GM18861 (cell line): ENCODE measurements around the gene ARHGAP8.
"Not testable (repeated sequence)": the region's sequence is repeated elsewhere in the genome, so short reads cannot be mapped to it uniquely, and the experiment has no call there.

Experiments used
- ATAC-seq: cut with Tn5 transposase; IDR thresholded peaks from one replicate; pipeline ENCODE4 v1.9.1; 2021; ENCODE audit not compliant: unreplicated experiment

The ARHGAP8 gene

GRCh38 chr22:44884968-44885805 lies 132.8 kb downstream of the ARHGAP8 start:
- ATAC-seq = no peak

- no peak for ATAC-seq
Observed at GRCh38 chr22:44885806-44886360, 133.5 kb downstream of the ARHGAP8 start.

DNA sequence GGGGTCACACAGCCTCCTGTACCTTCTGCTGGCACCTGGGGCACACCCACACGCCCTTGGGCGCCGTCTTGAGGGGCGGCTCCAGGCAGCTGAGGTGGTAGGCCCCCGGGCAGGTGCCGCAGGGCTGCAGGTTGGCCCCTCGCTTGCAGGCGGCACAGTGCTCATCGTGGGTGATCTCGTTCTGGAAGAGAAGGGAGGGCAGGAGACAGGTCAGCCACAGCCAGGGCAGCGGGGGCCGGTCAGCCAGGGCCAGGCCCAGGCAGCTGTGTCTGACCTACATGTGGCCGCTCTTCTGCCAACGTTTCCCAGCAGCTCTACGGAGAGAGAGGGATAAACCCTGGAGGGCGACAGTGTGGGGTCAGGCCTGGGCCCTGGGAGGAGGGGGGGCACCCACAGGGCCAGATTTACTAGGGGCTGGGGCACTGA lies 135.6 kb downstream of the ARHGAP8 start:
- no peak for ATAC-seq

- no peak for ATAC-seq
Observed at GRCh38 chr22:44888491-44889254, 136.3 kb downstream of the ARHGAP8 start.

DNA sequence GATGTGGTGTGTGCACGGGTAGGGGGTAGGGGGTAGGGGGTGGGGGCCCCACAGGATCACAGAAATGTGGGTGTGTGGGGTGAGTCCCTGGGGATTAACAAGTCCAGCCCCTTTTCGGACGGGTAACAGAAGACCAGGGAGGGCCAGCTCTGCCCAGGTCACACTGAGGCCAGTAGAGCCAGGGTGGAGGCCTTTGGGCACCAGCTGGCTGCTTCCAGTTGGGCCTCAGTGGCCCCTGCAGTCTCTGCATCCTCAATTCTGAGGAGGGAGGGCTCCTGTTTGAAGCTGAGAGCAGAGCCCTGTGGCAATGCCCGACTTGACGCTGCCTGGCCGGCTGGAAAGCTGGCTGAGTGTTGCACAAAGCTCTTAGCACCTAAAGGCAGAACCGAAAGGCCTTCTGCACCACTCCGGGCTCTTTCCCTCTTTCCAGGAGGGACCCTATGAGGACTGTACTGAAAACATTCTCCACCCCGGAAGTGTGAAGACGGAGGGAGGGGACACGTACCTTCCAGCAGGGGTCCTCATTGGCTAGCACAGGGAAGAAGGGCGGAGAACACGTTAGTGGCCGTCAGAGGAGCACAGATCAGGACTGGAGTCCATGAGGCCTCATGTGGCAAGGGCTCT lies 137.0 kb downstream of the ARHGAP8 start:
- no peak for ATAC-seq

GRCh38 chr22:44890416-44891292 lies 138.3 kb downstream of the ARHGAP8 start:
- no peak for ATAC-seq

DNA sequence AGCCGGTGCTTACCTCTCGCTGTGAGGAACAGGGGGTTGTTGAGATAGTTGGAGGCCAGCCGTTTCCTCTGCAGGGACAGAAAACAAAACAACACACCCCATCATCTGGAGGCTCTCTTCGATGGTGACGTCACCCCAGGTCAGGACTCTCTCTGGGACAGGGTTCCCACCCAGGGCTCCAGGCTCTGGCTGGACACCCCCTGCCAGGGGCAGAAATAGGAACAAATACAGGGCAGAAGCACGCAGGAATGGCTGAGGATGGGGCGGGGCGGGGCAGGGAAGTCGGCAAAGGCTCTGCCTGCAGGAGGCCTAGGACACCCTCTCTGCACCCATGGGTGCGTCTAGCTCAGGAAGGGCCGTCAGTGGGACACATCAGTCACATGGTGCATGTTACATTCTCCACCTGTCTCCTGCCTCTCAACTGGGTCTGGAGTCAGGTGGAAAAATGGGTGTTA lies 138.9 kb downstream of the ARHGAP8 start:
- ATAC-seq = no peak

GRCh38 chr22:44891791-44892190 lies 139.4 kb downstream of the ARHGAP8 start:
- no peak for ATAC-seq

DNA sequence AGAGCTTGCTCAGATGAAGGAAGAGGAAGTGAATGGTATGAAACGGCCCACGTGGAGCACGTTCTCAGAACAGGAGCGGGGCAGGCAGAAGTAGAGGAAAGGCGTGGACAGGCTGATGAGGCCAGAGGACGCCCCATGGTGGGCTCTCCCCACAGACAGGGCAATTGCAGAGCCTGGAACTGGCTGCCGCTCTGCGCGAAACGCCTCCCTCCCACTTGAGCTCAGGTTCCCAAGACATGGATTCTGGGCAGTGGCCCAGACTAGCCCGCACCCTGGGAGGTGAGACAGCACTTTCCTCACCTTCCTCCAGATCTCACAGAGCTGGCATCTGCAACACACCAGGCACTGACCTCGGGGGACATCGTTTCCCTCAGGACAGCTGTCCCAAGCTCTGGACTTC lies 139.9 kb downstream of the ARHGAP8 start:
- ATAC-seq = no peak

DNA sequence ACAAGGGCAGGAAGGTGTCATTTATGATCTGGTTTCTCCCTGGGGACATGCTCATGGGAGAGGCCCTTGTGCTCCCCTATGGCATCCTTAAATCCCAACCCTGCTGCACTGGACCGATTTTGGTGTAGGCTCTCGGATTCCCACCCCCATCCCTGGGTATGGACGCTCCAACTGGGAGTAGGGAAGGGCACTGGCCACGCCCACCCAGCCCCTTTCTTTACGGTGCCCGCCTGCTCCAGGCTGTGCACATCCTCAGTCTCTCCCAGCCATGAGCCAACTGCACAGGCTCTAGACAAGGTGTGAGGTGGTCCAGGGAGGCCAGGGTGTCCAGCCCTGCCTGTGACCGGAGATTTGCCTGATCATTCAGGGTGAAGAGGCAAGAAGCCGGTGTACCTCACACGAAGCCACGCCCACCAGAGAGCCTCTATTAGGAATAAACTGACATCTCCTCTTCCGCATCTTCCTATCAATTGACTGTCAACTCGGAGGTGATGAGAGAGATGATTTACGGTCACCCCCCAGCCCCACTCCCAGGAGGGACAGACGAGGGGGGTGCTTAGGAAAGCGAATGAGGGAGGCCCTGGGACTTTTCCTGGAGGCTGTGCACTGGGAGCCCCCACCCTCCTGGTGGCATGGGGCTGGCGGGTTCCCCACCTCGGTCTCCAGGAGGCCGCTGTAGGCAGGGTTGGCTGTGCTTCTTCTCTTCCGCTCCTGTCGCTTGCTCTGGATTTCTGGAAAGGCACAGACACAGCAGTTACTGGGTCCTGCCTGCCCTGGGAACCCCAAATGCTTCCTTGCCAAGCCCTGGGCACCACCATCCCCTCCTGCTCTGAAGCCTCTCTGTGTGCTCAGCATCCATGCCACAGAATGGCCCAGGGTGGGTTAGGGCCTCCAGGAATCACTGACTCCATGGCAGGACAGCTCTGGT lies 140.7 kb downstream of the ARHGAP8 start:
- ATAC-seq = no peak

GRCh38 chr22:44893731-44894080 lies 141.3 kb downstream of the ARHGAP8 start:
- ATAC-seq = no peak

- no peak for ATAC-seq
Observed at GRCh38 chr22:44894321-44894720, 141.9 kb downstream of the ARHGAP8 start.

- no peak for ATAC-seq
Observed at GRCh38 chr22:44894782-44895181, 142.4 kb downstream of the ARHGAP8 start.

DNA sequence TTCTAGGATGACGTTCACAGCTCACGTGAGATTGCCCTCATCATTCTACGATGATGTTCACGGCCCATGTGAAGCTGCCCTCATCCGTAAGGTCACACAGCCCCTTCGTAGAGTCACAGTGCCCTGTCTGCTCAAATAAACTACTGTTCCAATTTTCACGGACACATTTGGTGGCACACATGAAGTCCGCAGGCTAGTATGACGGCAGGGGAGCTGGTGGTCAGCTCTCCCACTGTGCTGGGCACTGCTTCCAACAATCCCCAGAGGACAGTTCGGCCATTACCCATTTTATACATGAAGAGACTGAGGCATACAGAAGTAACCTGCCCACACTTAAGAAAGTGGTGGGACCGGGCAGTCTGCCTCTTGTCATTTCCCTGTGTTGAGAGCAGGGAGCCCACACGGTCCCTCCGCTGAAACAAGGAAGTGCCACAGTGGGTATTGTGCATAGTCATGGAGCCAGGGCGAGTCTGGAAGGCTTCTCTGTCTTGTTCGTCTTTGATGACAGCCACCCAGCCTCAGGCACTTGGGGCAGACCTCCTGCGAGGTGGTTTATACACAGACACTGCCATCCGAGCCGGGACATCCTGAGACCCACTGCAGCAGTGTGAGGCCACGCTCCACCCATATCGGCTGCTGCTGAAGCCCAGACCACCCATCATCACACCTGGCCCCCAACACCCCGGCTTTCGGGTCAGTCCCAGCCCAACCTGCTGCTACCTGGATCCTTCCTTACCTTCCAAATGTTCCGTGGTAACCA lies 143.1 kb downstream of the ARHGAP8 start:
- ATAC-seq = no peak

- no peak for ATAC-seq
Observed at GRCh38 chr22:44898236-44898635, 145.9 kb downstream of the ARHGAP8 start.

GRCh38 chr22:44901301-44901700 lies 148.9 kb downstream of the ARHGAP8 start:
- no peak for ATAC-seq

DNA sequence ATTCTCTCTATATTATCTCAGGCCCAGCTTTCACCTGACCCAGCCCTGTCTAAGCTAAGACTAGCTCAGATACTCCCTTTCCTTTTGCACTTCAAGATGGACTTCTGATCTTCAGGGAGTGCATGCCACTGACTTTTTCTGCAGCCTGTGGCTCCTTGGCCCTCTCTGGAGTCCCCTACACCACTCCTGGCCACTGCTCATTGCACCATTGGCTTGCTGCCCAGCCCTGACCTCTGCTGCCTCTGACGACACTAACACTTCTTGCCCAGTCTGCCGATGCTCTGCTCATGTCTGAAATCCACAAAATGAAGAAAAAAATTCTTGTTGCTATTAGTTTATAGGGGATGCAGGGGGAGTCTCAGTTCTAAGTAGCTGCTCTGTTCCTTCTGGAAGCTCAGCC lies 150.8 kb downstream of the ARHGAP8 start:
- not testable (repeated sequence) for ATAC-seq

GRCh38 chr22:44904492-44905152 lies 152.2 kb downstream of the ARHGAP8 start:
- not testable (repeated sequence) for ATAC-seq
